Panc1 (cell line): Measurements from ENCODE around the gene XYLT1. TPM values are rescaled to one million over a fixed set of nuclear protein-coding genes. Genes with fewer than 3 reads are reported as not detected.

Experiments used
- ATAC-seq: fragments of 200-7000 bp; cut with Tn5 transposase; 2 replicates; pipeline ENCODE4 v1.9.1; 2020; ENCODE audit warnings: mild to moderate bottlenecking, moderate library complexity
- BruUV-seq: library from RNA; stranded (reverse); fragments of 400-500 nt; replicated peaks from 2 replicates; lab custom pipeline; 2021; lab: Mats Ljungman, UMichigan
- CTCF ChIA-PET: fragments of 300-600 bp; sonication (Branson Sonifier 250); formaldehyde crosslinking; loops from one replicate; lab custom pipeline; 2022; ENCODE audit warnings: antibody characterized with exemption; lab: Charles Lee
- POLR2A ChIA-PET: fragments of 300-600 bp; sonication (Branson Sonifier 250); formaldehyde crosslinking; loops from one replicate; lab custom pipeline; 2022; ENCODE audit warnings: antibody characterized with exemption; lab: Charles Lee
- DNase-seq: peaks from one replicate; pipeline ENCODE4 v3.0.0-alpha.2; 2010; ENCODE audit warnings: low read depth, low spot score
- H3K27ac ChIP-seq: 2 replicates; pipeline ENCODE4 v1.5.1; 2011; ENCODE audit warnings: mild to moderate bottlenecking, low read length, inconsistent platforms
- H3K27me3 ChIP-seq: fragments of 200-500 bp; sonication (Bioruptor generic); 2 replicates; pipeline ENCODE4 v1.6.0; 2014; ENCODE audit warnings: low read length, inconsistent platforms; ENCODE audit not compliant: control insufficient read depth, insufficient read depth
- H3K36me3 ChIP-seq: fragments of 200-500 bp; sonication (Bioruptor generic); 2 replicates; pipeline ENCODE4 v1.5.1; 2014; ENCODE audit warnings: inconsistent platforms, mild to moderate bottlenecking, low read length, moderate library complexity; ENCODE audit not compliant: control insufficient read depth, insufficient read depth
- H3K4me1 ChIP-seq: 2 replicates; pipeline ENCODE4 v1.5.1; 2011; ENCODE audit warnings: inconsistent platforms, mild to moderate bottlenecking, low read length, moderate library complexity; ENCODE audit not compliant: control insufficient read depth, insufficient read depth
- H3K4me3 ChIP-seq, 2 experiments: 2 replicates each; pipeline ENCODE4 v1.5.1; 2011 to 2012; ENCODE audit warnings: low read depth in 2 of 2, low read length in 2 of 2, mild to moderate bottlenecking in 2 of 2, inconsistent platforms in 1 of 2, moderate library complexity in 1 of 2
- H3K9me3 ChIP-seq: fragments of 200-500 bp; sonication (Bioruptor generic); 2 replicates; pipeline ENCODE4 v1.5.1; 2014; ENCODE audit warnings: low read depth, mild to moderate bottlenecking, inconsistent platforms, low read length, moderate library complexity; ENCODE audit not compliant: control insufficient read depth, insufficient read depth
- POLR2AphosphoS5 ChIP-seq: IDR thresholded peaks from 2 replicates; pipeline ENCODE4 v1.6.1; 2012; ENCODE audit warnings: mild to moderate bottlenecking, low read depth, low read length, moderate library complexity
- SIN3A ChIP-seq: IDR thresholded peaks from 2 replicates; pipeline ENCODE4 v1.6.1; 2012; ENCODE audit warnings: low read depth, mild to moderate bottlenecking, low read length, moderate library complexity, borderline replicate concordance; ENCODE audit not compliant: insufficient read depth
- TCF7L2 ChIP-seq: IDR thresholded peaks from 2 replicates; pipeline ENCODE4 v1.6.1; 2011; ENCODE audit warnings: mild to moderate bottlenecking, low read depth, low read length, inconsistent platforms
- in situ Hi-C: cut with HindIII; loops from 2 replicates; pipeline ENCODE4 v1.10.0; 2016; ENCODE audit warnings: low sequenced_read_pairs, low pct_unique_long_range_greater_than_20kb
- intact Hi-C: fragments of 100-400 bp; cut with micrococcal nuclease; formaldehyde crosslinking; loops from one replicate; pipeline ENCODE4 v1.10.0; 2022; ENCODE audit not compliant: unreplicated experiment
- total RNA-seq: library from RNA; stranded (reverse); gene quantifications from one replicate; pipeline ENCODE4 v1.2.1, GENCODE V29; 2021; ENCODE audit not compliant: unreplicated experiment
- TF ChIP-seq, protein P1 (sequence below), 2 experiments: IDR thresholded peaks; 2 replicates each; pipeline ENCODE4 v1.6.1; 2011 to 2012; ENCODE audit warnings: low read depth in 2 of 2, control low read depth in 1 of 2, low read length in 1 of 2, mild to moderate bottlenecking in 1 of 2, moderate library complexity in 1 of 2; ENCODE audit not compliant: insufficient read depth in 1 of 2
- TF ChIP-seq, protein P2 (sequence below): fragments of 450-650 bp; IDR thresholded peaks from 2 replicates; pipeline ENCODE4 v1.5.1; 2017; ENCODE audit warnings: mild to moderate bottlenecking

The XYLT1 gene
- total RNA-seq, 1 experiment from 2014 or later: 0.62 TPM

DNA sequence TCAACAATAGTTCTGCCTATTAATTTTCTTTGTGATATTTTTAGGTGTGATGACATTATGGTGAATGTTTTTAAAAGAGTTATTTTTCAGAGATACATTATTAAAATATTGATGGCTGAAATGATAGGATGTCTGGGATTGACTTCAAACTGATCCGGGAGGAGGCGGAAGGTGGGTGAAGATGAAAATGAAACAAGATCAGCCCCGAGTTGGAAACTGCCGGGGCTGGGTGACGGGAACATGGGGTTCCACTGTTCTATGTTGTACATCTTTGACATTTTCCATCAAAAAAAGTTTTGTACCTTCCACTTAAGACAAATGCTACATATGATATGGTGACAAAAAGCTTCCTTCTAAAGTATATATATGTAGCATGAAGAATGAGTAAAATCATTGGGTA is 336.9 kb downstream of the XYLT1 start:
- CTCF ChIA-PET: no interaction called here
- intact Hi-C loops (no loop called here), in situ Hi-C loops (no loop called here)
- Histone ChIP-seq H3K27me3 (peaks cover 12% of the 10 kb centered on the region), H3K4me1 (no peaks in the 10 kb centered on the region), H3K4me3 (no peak overlapping the region), H3K36me3 (no peaks in the 10 kb centered on the region), H3K9me3 (no peaks in the 10 kb centered on the region), H3K27ac (no peak overlapping the region)
- DNase-seq (no peak), ATAC-seq (no peak)
- TF ChIP-seq, protein P1, sequence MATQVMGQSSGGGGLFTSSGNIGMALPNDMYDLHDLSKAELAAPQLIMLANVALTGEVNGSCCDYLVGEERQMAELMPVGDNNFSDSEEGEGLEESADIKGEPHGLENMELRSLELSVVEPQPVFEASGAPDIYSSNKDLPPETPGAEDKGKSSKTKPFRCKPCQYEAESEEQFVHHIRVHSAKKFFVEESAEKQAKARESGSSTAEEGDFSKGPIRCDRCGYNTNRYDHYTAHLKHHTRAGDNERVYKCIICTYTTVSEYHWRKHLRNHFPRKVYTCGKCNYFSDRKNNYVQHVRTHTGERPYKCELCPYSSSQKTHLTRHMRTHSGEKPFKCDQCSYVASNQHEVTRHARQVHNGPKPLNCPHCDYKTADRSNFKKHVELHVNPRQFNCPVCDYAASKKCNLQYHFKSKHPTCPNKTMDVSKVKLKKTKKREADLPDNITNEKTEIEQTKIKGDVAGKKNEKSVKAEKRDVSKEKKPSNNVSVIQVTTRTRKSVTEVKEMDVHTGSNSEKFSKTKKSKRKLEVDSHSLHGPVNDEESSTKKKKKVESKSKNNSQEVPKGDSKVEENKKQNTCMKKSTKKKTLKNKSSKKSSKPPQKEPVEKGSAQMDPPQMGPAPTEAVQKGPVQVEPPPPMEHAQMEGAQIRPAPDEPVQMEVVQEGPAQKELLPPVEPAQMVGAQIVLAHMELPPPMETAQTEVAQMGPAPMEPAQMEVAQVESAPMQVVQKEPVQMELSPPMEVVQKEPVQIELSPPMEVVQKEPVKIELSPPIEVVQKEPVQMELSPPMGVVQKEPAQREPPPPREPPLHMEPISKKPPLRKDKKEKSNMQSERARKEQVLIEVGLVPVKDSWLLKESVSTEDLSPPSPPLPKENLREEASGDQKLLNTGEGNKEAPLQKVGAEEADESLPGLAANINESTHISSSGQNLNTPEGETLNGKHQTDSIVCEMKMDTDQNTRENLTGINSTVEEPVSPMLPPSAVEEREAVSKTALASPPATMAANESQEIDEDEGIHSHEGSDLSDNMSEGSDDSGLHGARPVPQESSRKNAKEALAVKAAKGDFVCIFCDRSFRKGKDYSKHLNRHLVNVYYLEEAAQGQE (IDR thresholded peaks at IDR 0.05; ENCODE audit: insufficient read depth in 1 of 2, low read depth in 2 of 2, low read length in 1 of 2): no peak
- TF ChIP-seq SIN3A: no peak
- no peak for TF ChIP-seq TCF7L2
- TF ChIP-seq, protein P2, sequence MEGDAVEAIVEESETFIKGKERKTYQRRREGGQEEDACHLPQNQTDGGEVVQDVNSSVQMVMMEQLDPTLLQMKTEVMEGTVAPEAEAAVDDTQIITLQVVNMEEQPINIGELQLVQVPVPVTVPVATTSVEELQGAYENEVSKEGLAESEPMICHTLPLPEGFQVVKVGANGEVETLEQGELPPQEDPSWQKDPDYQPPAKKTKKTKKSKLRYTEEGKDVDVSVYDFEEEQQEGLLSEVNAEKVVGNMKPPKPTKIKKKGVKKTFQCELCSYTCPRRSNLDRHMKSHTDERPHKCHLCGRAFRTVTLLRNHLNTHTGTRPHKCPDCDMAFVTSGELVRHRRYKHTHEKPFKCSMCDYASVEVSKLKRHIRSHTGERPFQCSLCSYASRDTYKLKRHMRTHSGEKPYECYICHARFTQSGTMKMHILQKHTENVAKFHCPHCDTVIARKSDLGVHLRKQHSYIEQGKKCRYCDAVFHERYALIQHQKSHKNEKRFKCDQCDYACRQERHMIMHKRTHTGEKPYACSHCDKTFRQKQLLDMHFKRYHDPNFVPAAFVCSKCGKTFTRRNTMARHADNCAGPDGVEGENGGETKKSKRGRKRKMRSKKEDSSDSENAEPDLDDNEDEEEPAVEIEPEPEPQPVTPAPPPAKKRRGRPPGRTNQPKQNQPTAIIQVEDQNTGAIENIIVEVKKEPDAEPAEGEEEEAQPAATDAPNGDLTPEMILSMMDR: no peak
- no peak for TF ChIP-seq POLR2AphosphoS5
- BruUV-seq: no TSS peak
- POLR2A ChIA-PET: no interaction called here

DNA sequence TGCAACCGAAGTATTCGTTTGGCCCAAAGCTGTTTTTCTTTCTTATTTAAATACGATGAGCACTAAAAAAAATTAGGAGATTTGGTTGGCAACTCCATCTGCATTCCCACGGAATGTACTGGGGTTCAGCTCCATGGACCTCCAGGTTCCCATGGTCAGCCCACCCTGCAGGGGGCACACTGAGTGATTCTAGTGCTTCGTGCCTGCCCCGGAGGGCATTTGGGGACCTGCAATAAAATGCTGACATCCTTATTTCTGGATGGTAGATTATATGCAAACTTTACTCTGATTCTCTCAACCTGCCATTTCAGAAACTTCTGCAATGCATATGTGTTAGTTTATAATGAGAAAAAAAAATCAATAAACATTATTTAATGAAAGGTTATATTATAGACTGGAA is 339.4 kb downstream of the XYLT1 start:
- DNase-seq: no peak
- no peak for TF ChIP-seq POLR2AphosphoS5
- no peak for TF ChIP-seq SIN3A
- ATAC-seq: no peak
- H3K27me3 ChIP-seq: peaks cover 10% of the 10 kb centered on the region
- in situ Hi-C loops: no loop called here
- H3K27ac ChIP-seq: no peak overlapping the region
- CTCF ChIA-PET: no interaction called here
- H3K9me3 ChIP-seq: no peaks in the 10 kb centered on the region
- POLR2A ChIA-PET: no interaction called here
- BruUV-seq: no TSS peak
- no peaks in the 10 kb centered on the region for H3K36me3 ChIP-seq
- intact Hi-C loops: no loop called here
- no peaks in the 10 kb centered on the region for H3K4me1 ChIP-seq
- no peak overlapping the region for H3K4me3 ChIP-seq

DNA sequence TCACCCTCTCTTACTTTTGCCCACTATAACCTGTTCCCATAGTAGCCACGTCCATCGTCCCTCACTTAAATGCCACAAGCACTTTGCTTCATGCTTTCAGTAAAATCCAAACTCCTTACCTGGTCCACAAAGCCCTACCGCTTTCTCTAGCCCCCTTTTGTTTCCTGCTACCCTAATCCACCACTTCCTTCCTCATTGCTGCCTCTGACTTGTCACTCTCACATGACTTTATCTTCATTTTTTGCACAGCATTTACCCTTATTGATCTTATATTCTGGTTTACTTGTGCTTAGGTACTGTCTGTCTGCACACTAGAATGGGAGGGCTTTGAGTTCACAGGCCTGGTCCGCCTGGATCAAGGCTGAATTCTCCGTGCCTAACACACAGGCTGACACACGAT is 340.0 kb downstream of the XYLT1 start:
- no peak for DNase-seq
- ATAC-seq: no peak
- TF ChIP-seq, protein P1 (IDR thresholded peaks at IDR 0.05; ENCODE audit: insufficient read depth in 1 of 2, low read depth in 2 of 2, low read length in 1 of 2): no peak
- no peak for TF ChIP-seq SIN3A
- TF ChIP-seq, protein P2: no peak
- no peak for TF ChIP-seq TCF7L2
- TF ChIP-seq POLR2AphosphoS5: no peak
- ChIA-PET CTCF (no interaction called here), POLR2A (no interaction called here)
- Histone ChIP-seq H3K36me3 (no peaks in the 10 kb centered on the region), H3K4me1 (no peaks in the 10 kb centered on the region), H3K27me3 (peaks cover 10% of the 10 kb centered on the region), H3K9me3 (no peaks in the 10 kb centered on the region), H3K4me3 (no peak overlapping the region), H3K27ac (no peak overlapping the region)
- BruUV-seq: no TSS peak
- in situ Hi-C loops (no loop called here), intact Hi-C loops (no loop called here)
